ENCODE measurements around the gene STING1. TPM values are rescaled to one million over a fixed set of nuclear protein-coding genes. Genes with fewer than 3 reads are reported as not detected.
"Not testable (repeated sequence)": the region's sequence is repeated elsewhere in the genome, so short reads cannot be mapped to it uniquely, and the experiment has no call there.

Gene STING1
- total and polyA plus RNA-seq, 4 donors, result 16.0 to 31.7 (median 21.5) TPM

GRCh38 chr5:139443831-139444453 lies 38.6 kb downstream of the STING1 start:
- H3K36me3 ChIP-seq (ENCODE audit: control insufficient read depth, insufficient read depth, low read length), result no peaks in the 10 kb centered on the region
- H3K4me3 ChIP-seq (ENCODE audit: low read depth, low read length), result no peak overlapping the region
- H3K27me3 ChIP-seq (ENCODE audit: control insufficient read depth, insufficient read depth, low read length), result no peaks in the 10 kb centered on the region
- DNase-seq (ENCODE audit: low read depth in 4 of 6, low spot score in 6 of 6), result peak in 1 of 6 donors; percentile 80
- H3K4me1 ChIP-seq (ENCODE audit: control insufficient read depth, insufficient read depth, low read length), result peaks cover 7% of the 10 kb centered on the region
- H3K27ac ChIP-seq (ENCODE audit: low read depth, low read length), result no peak overlapping the region
- WGBS (ENCODE audit: insufficient coverage), result no CpG with 5 or more reads among the region's 4 CpGs
- no peaks in the 10 kb centered on the region for H3K9me3 ChIP-seq (ENCODE audit: control insufficient read depth, insufficient read depth, low read length)

GRCh38 chr5:139440416-139440815 lies 42.1 kb downstream of the STING1 start:
- H3K36me3 ChIP-seq (ENCODE audit: control insufficient read depth, insufficient read depth, low read length); H3K4me3 ChIP-seq (ENCODE audit: low read depth, low read length); H3K27me3 ChIP-seq (ENCODE audit: control insufficient read depth, insufficient read depth, low read length); H3K27ac ChIP-seq (ENCODE audit: low read depth, low read length); DNase-seq (ENCODE audit: low read depth in 4 of 6, low spot score in 6 of 6); H3K9me3 ChIP-seq (ENCODE audit: control insufficient read depth, insufficient read depth, low read length): not testable (repeated sequence)
- peaks cover 17% of the 10 kb centered on the region for H3K4me1 ChIP-seq (ENCODE audit: control insufficient read depth, insufficient read depth, low read length)
- WGBS (ENCODE audit: insufficient coverage), result 98% methylated on average over 5 of the region's 17 CpGs

GRCh38 chr5:139439013-139439903 lies 43.3 kb downstream of the STING1 start, which contains the start of gene DNAJC18:
Gene DNAJC18, minus strand, starts transcription at chr5:139439525. Its CDS starts 80 bp downstream, at chr5:139439445.
- H3K4me1 ChIP-seq (ENCODE audit: control insufficient read depth, insufficient read depth, low read length), result peaks cover 17% of the 10 kb centered on the region
- H3K9me3 ChIP-seq (ENCODE audit: control insufficient read depth, insufficient read depth, low read length), result no peaks in the 10 kb centered on the region
- WGBS (ENCODE audit: insufficient coverage), result 4% methylated on average over 49 of the region's 49 CpGs
- peaks cover 18% of the 10 kb centered on the region for H3K36me3 ChIP-seq (ENCODE audit: control insufficient read depth, insufficient read depth, low read length)
- peak within 1 kb of the TSS; percentile 86 for H3K4me3 ChIP-seq (ENCODE audit: low read depth, low read length)
- peak; percentile 86 to 99 (median 94) for DNase-seq (ENCODE audit: low read depth in 4 of 6, low spot score in 6 of 6)
- no peaks in the 10 kb centered on the region for H3K27me3 ChIP-seq (ENCODE audit: control insufficient read depth, insufficient read depth, low read length)
- H3K27ac ChIP-seq (ENCODE audit: low read depth, low read length), result peak within 1 kb of the TSS; percentile 89

- DNase-seq (ENCODE audit: low read depth in 4 of 6, low spot score in 6 of 6), result peak in 1 of 6 donors; percentile 24
- 17% methylated on average over 8 of the region's 8 CpGs for WGBS (ENCODE audit: insufficient coverage)
Measured at GRCh38 chr5:139438707-139439012, 43.9 kb downstream of the STING1 start.

GRCh38 chr5:139435676-139436075 lies 46.9 kb downstream of the STING1 start:
- H3K4me1 ChIP-seq (ENCODE audit: control insufficient read depth, insufficient read depth, low read length), result peaks cover 17% of the 10 kb centered on the region
- no peak overlapping the region for H3K4me3 ChIP-seq (ENCODE audit: low read depth, low read length)
- H3K36me3 ChIP-seq (ENCODE audit: control insufficient read depth, insufficient read depth, low read length), result peaks cover 33% of the 10 kb centered on the region
- H3K27me3 ChIP-seq (ENCODE audit: control insufficient read depth, insufficient read depth, low read length), result no peaks in the 10 kb centered on the region
- no peak overlapping the region for H3K27ac ChIP-seq (ENCODE audit: low read depth, low read length)
- no CpG with 5 or more reads among the region's 3 CpGs for WGBS (ENCODE audit: insufficient coverage)
- DNase-seq (ENCODE audit: low read depth in 4 of 6, low spot score in 6 of 6), result no peak
- H3K9me3 ChIP-seq (ENCODE audit: control insufficient read depth, insufficient read depth, low read length), result no peaks in the 10 kb centered on the region

More at GRCh38 chr5:139438707-139439012, 43.9 kb downstream of the STING1 start:
- no peaks in the 10 kb centered on the region for H3K9me3 ChIP-seq (ENCODE audit: control insufficient read depth, insufficient read depth, low read length)
- H3K4me3 ChIP-seq (ENCODE audit: low read depth, low read length), result peak overlapping the region; percentile 86
- peaks cover 17% of the 10 kb centered on the region for H3K4me1 ChIP-seq (ENCODE audit: control insufficient read depth, insufficient read depth, low read length)
- peaks cover 22% of the 10 kb centered on the region for H3K36me3 ChIP-seq (ENCODE audit: control insufficient read depth, insufficient read depth, low read length)
- H3K27ac ChIP-seq (ENCODE audit: low read depth, low read length), result peak overlapping the region; percentile 29
- no peaks in the 10 kb centered on the region for H3K27me3 ChIP-seq (ENCODE audit: control insufficient read depth, insufficient read depth, low read length)

GRCh38 chr5:139431706-139432105 lies 50.9 kb downstream of the STING1 start:
- no peak for DNase-seq (ENCODE audit: low read depth in 4 of 6, low spot score in 6 of 6)
- Histone ChIP-seq H3K9me3 (ENCODE audit: control insufficient read depth, insufficient read depth, low read length) (no peaks in the 10 kb centered on the region), H3K4me3 (ENCODE audit: low read depth, low read length) (no peak overlapping the region), H3K27me3 (ENCODE audit: control insufficient read depth, insufficient read depth, low read length) (no peaks in the 10 kb centered on the region), H3K4me1 (ENCODE audit: control insufficient read depth, insufficient read depth, low read length) (no peaks in the 10 kb centered on the region), H3K27ac (ENCODE audit: low read depth, low read length) (no peak overlapping the region), H3K36me3 (ENCODE audit: control insufficient read depth, insufficient read depth, low read length) (peaks cover 45% of the 10 kb centered on the region)
- WGBS (ENCODE audit: insufficient coverage), result no CpG with 5 or more reads among the region's 1 CpG

GRCh38 chr5:139430015-139430414 lies 52.5 kb downstream of the STING1 start:
- no peak overlapping the region for H3K4me3 ChIP-seq (ENCODE audit: low read depth, low read length)
- WGBS (ENCODE audit: insufficient coverage), result no CpG with 5 or more reads among the region's 2 CpGs
- DNase-seq (ENCODE audit: low read depth in 4 of 6, low spot score in 6 of 6), result no peak
- no peaks in the 10 kb centered on the region for H3K4me1 ChIP-seq (ENCODE audit: control insufficient read depth, insufficient read depth, low read length)
- H3K27me3 ChIP-seq (ENCODE audit: control insufficient read depth, insufficient read depth, low read length), result no peaks in the 10 kb centered on the region
- no peaks in the 10 kb centered on the region for H3K9me3 ChIP-seq (ENCODE audit: control insufficient read depth, insufficient read depth, low read length)
- peaks cover 45% of the 10 kb centered on the region for H3K36me3 ChIP-seq (ENCODE audit: control insufficient read depth, insufficient read depth, low read length)
- H3K27ac ChIP-seq (ENCODE audit: low read depth, low read length), result no peak overlapping the region

- no peak overlapping the region for H3K27ac ChIP-seq (ENCODE audit: low read depth, low read length)
- 97% methylated on average over 8 of the region's 8 CpGs for WGBS (ENCODE audit: insufficient coverage)
- peaks cover 44% of the 10 kb centered on the region for H3K36me3 ChIP-seq (ENCODE audit: control insufficient read depth, insufficient read depth, low read length)
Measured at GRCh38 chr5:139426203-139426885, 56.2 kb downstream of the STING1 start.

More at GRCh38 chr5:139426203-139426885, 56.2 kb downstream of the STING1 start:
- H3K9me3 ChIP-seq (ENCODE audit: control insufficient read depth, insufficient read depth, low read length), result no peaks in the 10 kb centered on the region
- no peak overlapping the region for H3K4me3 ChIP-seq (ENCODE audit: low read depth, low read length)
- no peaks in the 10 kb centered on the region for H3K4me1 ChIP-seq (ENCODE audit: control insufficient read depth, insufficient read depth, low read length)
- no peak for DNase-seq (ENCODE audit: low read depth in 4 of 6, low spot score in 6 of 6)
- no peaks in the 10 kb centered on the region for H3K27me3 ChIP-seq (ENCODE audit: control insufficient read depth, insufficient read depth, low read length)

All from spinal cord (tissue), 10 donors.